K562 (cell line): ENCODE data around the gene FSTL4. TPM values are rescaled to one million over a fixed set of nuclear protein-coding genes. Genes with fewer than 3 reads are reported as not detected.

ENCODE experiments used
- ATAC-seq: fragments of 200-7000 bp; cut with Tn5 transposase; 3 replicates; pipeline ENCODE4 v1.9.1; 2020; ENCODE audit warnings: moderate library complexity
- BruUV-seq: library from RNA; stranded (reverse); fragments of 400-500 nt; replicated peaks from 2 replicates; lab custom pipeline; 2021; lab: Mats Ljungman, UMichigan
- CTCF ChIA-PET: fragments of 300-600 bp; formaldehyde crosslinking; extraction: SDS; loops from one replicate; lab custom pipeline; 2021; ENCODE audit warnings: low intra/inter-chr PET ratio; lab: Yijun Ruan, JAX
- POLR2A ChIA-PET: fragments of 300-600, 350-650 bp; sonication (Branson Sonifier 250); formaldehyde crosslinking; extraction: SDS; loops from one replicate; lab custom pipeline; 2021; ENCODE audit warnings: antibody characterized with exemption, inconsistent platforms; lab: Yijun Ruan, JAX
- DNase-seq, 4 experiments: peaks; one replicate each; pipeline versions ENCODE4 v3.0.0 to v3.0.0-alpha.2; 2011 to 2018; ENCODE audit warnings: low spot score in 3 of 4, mixed read lengths in 3 of 4; ENCODE audit errors: extremely low read depth in 1 of 4
- FAIRE-seq: peaks from 2 replicates; lab custom pipeline; 2011; peaks lifted over from hg19 to GRCh38; lab: Jason Lieb, UNC
- H2AFZ ChIP-seq: 2 replicates; pipeline ENCODE4 v1.6.0; 2011; ENCODE audit warnings: low read depth, low read length, control low read depth, inconsistent platforms
- H3K27ac ChIP-seq: fragments of 200-600 bp; 3 replicates; pipeline ENCODE4 v1.8.0; 2011; ENCODE audit warnings: low read depth, mild to moderate bottlenecking, control low read depth, inconsistent platforms, low read length, moderate library complexity, mixed read lengths; ENCODE audit errors: extremely low read depth
- H3K27me3 ChIP-seq, 2 experiments: fragments of 300-600 bp in 1 of 2; 2 replicates in 1 of 2; 3 replicates in 1 of 2; pipeline versions ENCODE4 v1.6.0 to v1.8.0; 2011; ENCODE audit warnings: inconsistent platforms in 2 of 2, low read length in 2 of 2, mild to moderate bottlenecking in 1 of 2, mixed read lengths in 1 of 2, moderate library complexity in 1 of 2; ENCODE audit not compliant: control insufficient read depth in 2 of 2, insufficient read depth in 2 of 2
- H3K36me3 ChIP-seq: fragments of 300-600 bp; 3 replicates; pipeline ENCODE4 v1.8.0; 2011; ENCODE audit warnings: mild to moderate bottlenecking, low read length, inconsistent platforms; ENCODE audit not compliant: control insufficient read depth, insufficient read depth
- H3K4me1 ChIP-seq, 2 experiments: fragments of 200-600 bp in 1 of 2; replicated peaks in 1 of 2; 2 replicates in 1 of 2; 3 replicates in 1 of 2; pipeline versions ENCODE4 v1.5.1 to v1.8.0; 2011; ENCODE audit warnings: inconsistent platforms in 2 of 2, low read length in 2 of 2, mild to moderate bottlenecking in 1 of 2, mixed read lengths in 1 of 2, moderate library complexity in 1 of 2; ENCODE audit not compliant: control insufficient read depth in 2 of 2, insufficient read depth in 2 of 2
- H3K4me2 ChIP-seq: 2 replicates; pipeline ENCODE4 v1.6.1; 2011; ENCODE audit warnings: low read length, control low read depth, inconsistent platforms, mixed read lengths; ENCODE audit not compliant: insufficient read depth
- H3K4me3 ChIP-seq: fragments of 200-600 bp; sonication (generic), shearing (Covaris generic); 2 replicates; pipeline ENCODE4 v1.5.1; 2016; ENCODE audit warnings: control low read depth, inconsistent platforms
- H3K79me2 ChIP-seq: fragments of 200-600 bp; 3 replicates; pipeline ENCODE4 v1.8.0; 2011; ENCODE audit warnings: low read length, inconsistent platforms; ENCODE audit not compliant: control insufficient read depth, insufficient read depth
- H3K9ac ChIP-seq, 2 experiments: 2 replicates each; pipeline versions ENCODE4 v1.6.0 to v1.6.1; 2011; ENCODE audit warnings: low read depth in 2 of 2, low read length in 2 of 2, control low read depth in 1 of 2, inconsistent platforms in 1 of 2, mild to moderate bottlenecking in 1 of 2, mixed read lengths in 1 of 2; ENCODE audit not compliant: insufficient read depth in 1 of 2
- H3K9me1 ChIP-seq: one replicate; pipeline ENCODE4 v1.6.0; 2011; ENCODE audit warnings: inconsistent platforms, mild to moderate bottlenecking, low read length, moderate library complexity; ENCODE audit not compliant: control insufficient read depth, insufficient read depth
- H3K9me3 ChIP-seq: replicated peaks from 2 replicates; pipeline ENCODE4 v1.5.1; 2011; ENCODE audit warnings: low read depth, low read length, inconsistent platforms; ENCODE audit not compliant: control insufficient read depth, insufficient read depth
- H4K20me1 ChIP-seq: replicated peaks from 2 replicates; pipeline ENCODE4 v1.6.1; 2011; ENCODE audit warnings: low read length, inconsistent platforms, mixed read lengths; ENCODE audit not compliant: control insufficient read depth, insufficient read depth
- ATF7 ChIP-seq: fragments of 450-650 bp; IDR thresholded peaks from 2 replicates; pipeline ENCODE4 v1.7.1; 2014; ENCODE audit warnings: mild to moderate bottlenecking, moderate library complexity
- CREM ChIP-seq: IDR thresholded peaks from 2 replicates; pipeline ENCODE4 v1.6.1; 2014; ENCODE audit warnings: antibody characterized with exemption, low read depth
- RAD21 ChIP-seq, 2 experiments: fragments of 250-450 bp in 1 of 2; fragments of 450-650 bp in 1 of 2; sonication (Bioruptor Pico) in 1 of 2; formaldehyde crosslinking in 1 of 2; IDR thresholded peaks in 1 of 2; conservative IDR thresholded peaks in 1 of 2; 2 replicates each; pipeline versions ENCODE4 v1.4.0 to v1.8.0; 2020 to 2022; ENCODE audit warnings: mild to moderate bottlenecking in 2 of 2, moderate library complexity in 1 of 2
- SLC30A9 ChIP-seq: fragments of 250-450 bp; sonication (Bioruptor Pico); IDR thresholded peaks from 2 replicates; pipeline ENCODE4 v1.8.0; 2022; ENCODE audit warnings: mild to moderate bottlenecking, moderate library complexity
- WGBS: fragments of 100-300 bp; shearing (Covaris generic); methylation state at CpG from one replicate; pipeline ENCODE4 v1.1.6; 2016; ENCODE audit warnings: low coverage, mixed read lengths; ENCODE audit not compliant: insufficient coverage; ENCODE audit errors: missing lambda C conversion rate; 5-methylcytosine and 5-hydroxymethylcytosine counted together
- in situ Hi-C: fragments of 300-500 bp; cut with MboI; formaldehyde crosslinking; loops from 4 replicates; pipeline ENCODE4 v1.15.0; 2018; ENCODE audit warnings: inconsistent platforms, mixed read lengths
- intact Hi-C: fragments of 100-400 bp; cut with micrococcal nuclease; formaldehyde crosslinking; loops from 2 replicates; pipeline ENCODE4 v1.14.2; 2022
- polyA plus RNA-seq, 8 experiments: library from polyadenylated mRNA; depleted of rRNA in 4 of 8; stranded (reverse) in 5 of 8; unstranded in 3 of 8; fragments of >200 nt; fragmentation: Nextera tagmentation in 2 of 8; fragmentation: Illumina TruSeq in 1 of 8; extraction: Ambion mirVana in 2 of 8; extraction: Trizol in 1 of 8; gene quantifications; 2 replicates each; pipeline versions ENCODE4 v1.2.1 to v1.2.3, GENCODE V29; 2011 to 2014; ENCODE audit warnings: inconsistent platforms in 1 of 8, missing spikeins in 1 of 8
- total RNA-seq, 7 experiments: library from RNA; depleted of rRNA in 6 of 7; stranded (reverse); fragments of >200 nt in 6 of 7; fragmentation: Illumina TruSeq in 2 of 7; extraction: Trizol in 2 of 7; gene quantifications; 2 replicates each; pipeline versions ENCODE4 v1.2.1 to v1.2.3, GENCODE V29; 2011 to 2021; ENCODE audit warnings: low replicate concordance in 1 of 7
- TF ChIP-seq, protein P1 (sequence below), 3 experiments: IDR thresholded peaks in 2 of 3; conservative IDR thresholded peaks in 1 of 3; 2 replicates each; pipeline ENCODE4 v1.5.1; 2011 to 2012; ENCODE audit warnings: low read length in 3 of 3, mild to moderate bottlenecking in 3 of 3, control low read depth in 2 of 3, improper control_type of control experiment in 1 of 3, inconsistent platforms in 1 of 3, low read depth in 1 of 3, mixed read lengths in 1 of 3, moderate library complexity in 1 of 3; ENCODE audit not compliant: insufficient read depth in 2 of 3
- TF ChIP-seq, protein P2 (sequence below), 2 experiments: fragments of 450-650 bp in 1 of 2; sonication (generic) in 1 of 2; formaldehyde crosslinking in 1 of 2; IDR thresholded peaks in 1 of 2; conservative IDR thresholded peaks in 1 of 2; 2 replicates each; pipeline versions ENCODE4 v1.6.1 to v1.8.1; 2016 to 2023; ENCODE audit warnings: mild to moderate bottlenecking in 2 of 2, moderate library complexity in 2 of 2, inconsistent platforms in 1 of 2, missing genetic modification reagents in 1 of 2
- TF ChIP-seq, protein P3 (sequence below): fragments of 450-650 bp; formaldehyde crosslinking; IDR thresholded peaks from 2 replicates; pipeline ENCODE4 v1.4.0; 2020; ENCODE audit warnings: mild to moderate bottlenecking
- TF ChIP-seq, protein P4 (sequence below), 2 experiments: fragments of 450-650 bp; formaldehyde crosslinking in 1 of 2; IDR thresholded peaks; 2 replicates each; pipeline versions ENCODE4 v1.4.0 to v1.6.1; 2014 to 2020; ENCODE audit warnings: mild to moderate bottlenecking in 2 of 2, borderline replicate concordance in 1 of 2, low read depth in 1 of 2

Gene FSTL4
- total and polyA plus RNA-seq, 9 of the 15 experiments (the other 6 are each of a cell fraction or from before 2014, with no cell fraction given) = 0.08 to 0.18 (median 0.10) TPM; not detected in 5

DNA sequence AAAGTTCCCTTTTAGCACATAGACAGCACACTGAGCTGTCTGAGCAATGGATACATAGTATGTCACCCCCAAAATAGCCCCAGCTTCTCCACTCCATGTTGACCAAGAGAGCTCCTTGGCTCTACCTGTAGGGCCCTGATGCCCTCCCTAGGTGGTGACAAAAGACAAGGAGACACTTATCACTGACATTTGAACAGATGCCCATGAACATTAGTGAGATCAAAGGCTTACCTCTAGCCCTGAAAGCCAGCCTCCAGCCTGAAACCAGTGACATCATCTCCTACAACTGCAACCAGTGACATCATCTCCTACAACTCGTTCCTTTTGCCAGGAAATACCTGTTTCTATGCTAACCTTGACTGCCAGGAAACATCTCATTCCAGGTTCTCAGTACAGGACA lies 122.7 kb downstream of the FSTL4 start:
- H3K9ac ChIP-seq = no peak overlapping the region
- 0% methylated on average over 1 of the region's 1 CpG for WGBS
- no peak for FAIRE-seq
- H3K9me1 ChIP-seq = peaks cover 2% of the 10 kb centered on the region
- no TSS peak for BruUV-seq
- no peaks in the 10 kb centered on the region for H3K79me2 ChIP-seq
- ATAC-seq = peak; percentile 74
- no peak overlapping the region for H2AFZ ChIP-seq
- H3K27me3 ChIP-seq = peaks cover 18 to 34% of the 10 kb centered on the region in 2 experiments; a peak in 4 of 5 replicates
- no peaks in the 10 kb centered on the region for H4K20me1 ChIP-seq
- H3K4me1 ChIP-seq = no peaks in the 10 kb centered on the region
- CTCF ChIA-PET = interaction anchor here (0.7 kb wide), 1 partner anchor 647 kb away, joined by 3 read pairs; no protein-coding TSS in a partner anchor
- in situ Hi-C loops = no loop called here
- no peaks in the 10 kb centered on the region for H3K9me3 ChIP-seq
- no peaks in the 10 kb centered on the region for H3K36me3 ChIP-seq
- POLR2A ChIA-PET = no interaction called here
- intact Hi-C loops = loop anchor here (10.0 kb wide), 1 partner anchor 455 kb away; no protein-coding TSS in a partner anchor
- H3K27ac ChIP-seq = no peak overlapping the region
- no peak overlapping the region for H3K4me2 ChIP-seq
- no peak overlapping the region for H3K4me3 ChIP-seq
- peak in 2 of 4 experiments; percentile 14 to 15 for DNase-seq
- TF ChIP-seq, protein P1, sequence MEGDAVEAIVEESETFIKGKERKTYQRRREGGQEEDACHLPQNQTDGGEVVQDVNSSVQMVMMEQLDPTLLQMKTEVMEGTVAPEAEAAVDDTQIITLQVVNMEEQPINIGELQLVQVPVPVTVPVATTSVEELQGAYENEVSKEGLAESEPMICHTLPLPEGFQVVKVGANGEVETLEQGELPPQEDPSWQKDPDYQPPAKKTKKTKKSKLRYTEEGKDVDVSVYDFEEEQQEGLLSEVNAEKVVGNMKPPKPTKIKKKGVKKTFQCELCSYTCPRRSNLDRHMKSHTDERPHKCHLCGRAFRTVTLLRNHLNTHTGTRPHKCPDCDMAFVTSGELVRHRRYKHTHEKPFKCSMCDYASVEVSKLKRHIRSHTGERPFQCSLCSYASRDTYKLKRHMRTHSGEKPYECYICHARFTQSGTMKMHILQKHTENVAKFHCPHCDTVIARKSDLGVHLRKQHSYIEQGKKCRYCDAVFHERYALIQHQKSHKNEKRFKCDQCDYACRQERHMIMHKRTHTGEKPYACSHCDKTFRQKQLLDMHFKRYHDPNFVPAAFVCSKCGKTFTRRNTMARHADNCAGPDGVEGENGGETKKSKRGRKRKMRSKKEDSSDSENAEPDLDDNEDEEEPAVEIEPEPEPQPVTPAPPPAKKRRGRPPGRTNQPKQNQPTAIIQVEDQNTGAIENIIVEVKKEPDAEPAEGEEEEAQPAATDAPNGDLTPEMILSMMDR (IDR thresholded peaks at IDR 0.05 in 2 of 3, conservative IDR thresholded peaks at IDR 0.05 in 1 of 3; ENCODE audit: insufficient read depth in 2 of 3, low read depth in 1 of 3, low read length in 3 of 3) = peak; percentile 37 to 52 (median 42); a peak in 5 of 6 replicates
- TF ChIP-seq, protein P2, sequence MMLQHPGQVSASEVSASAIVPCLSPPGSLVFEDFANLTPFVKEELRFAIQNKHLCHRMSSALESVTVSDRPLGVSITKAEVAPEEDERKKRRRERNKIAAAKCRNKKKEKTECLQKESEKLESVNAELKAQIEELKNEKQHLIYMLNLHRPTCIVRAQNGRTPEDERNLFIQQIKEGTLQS (IDR thresholded peaks at IDR 0.05) = peak; percentile 76
- TF ChIP-seq, protein P2 (CRISPR knock-in tag; conservative IDR thresholded peaks at IDR 0.05) = no peak
- TF ChIP-seq, protein P3, sequence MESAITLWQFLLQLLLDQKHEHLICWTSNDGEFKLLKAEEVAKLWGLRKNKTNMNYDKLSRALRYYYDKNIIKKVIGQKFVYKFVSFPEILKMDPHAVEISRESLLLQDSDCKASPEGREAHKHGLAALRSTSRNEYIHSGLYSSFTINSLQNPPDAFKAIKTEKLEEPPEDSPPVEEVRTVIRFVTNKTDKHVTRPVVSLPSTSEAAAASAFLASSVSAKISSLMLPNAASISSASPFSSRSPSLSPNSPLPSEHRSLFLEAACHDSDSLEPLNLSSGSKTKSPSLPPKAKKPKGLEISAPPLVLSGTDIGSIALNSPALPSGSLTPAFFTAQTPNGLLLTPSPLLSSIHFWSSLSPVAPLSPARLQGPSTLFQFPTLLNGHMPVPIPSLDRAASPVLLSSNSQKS = no peak
- peak; percentile 64 for TF ChIP-seq ATF7
- TF ChIP-seq CREM = 0 out of 2 replicates have a peak, but pooled peaks have one; percentile 44
- TF ChIP-seq RAD21 (CRISPR knock-in tag; conservative IDR thresholded peaks at IDR 0.05 in 1 of 2, IDR thresholded peaks at IDR 0.05 in 1 of 2) = peak in 1 of 2 experiments; percentile 55; a peak in 2 of 4 replicates
- TF ChIP-seq SLC30A9 (CRISPR knock-in tag) = no peak
- TF ChIP-seq, protein P4, sequence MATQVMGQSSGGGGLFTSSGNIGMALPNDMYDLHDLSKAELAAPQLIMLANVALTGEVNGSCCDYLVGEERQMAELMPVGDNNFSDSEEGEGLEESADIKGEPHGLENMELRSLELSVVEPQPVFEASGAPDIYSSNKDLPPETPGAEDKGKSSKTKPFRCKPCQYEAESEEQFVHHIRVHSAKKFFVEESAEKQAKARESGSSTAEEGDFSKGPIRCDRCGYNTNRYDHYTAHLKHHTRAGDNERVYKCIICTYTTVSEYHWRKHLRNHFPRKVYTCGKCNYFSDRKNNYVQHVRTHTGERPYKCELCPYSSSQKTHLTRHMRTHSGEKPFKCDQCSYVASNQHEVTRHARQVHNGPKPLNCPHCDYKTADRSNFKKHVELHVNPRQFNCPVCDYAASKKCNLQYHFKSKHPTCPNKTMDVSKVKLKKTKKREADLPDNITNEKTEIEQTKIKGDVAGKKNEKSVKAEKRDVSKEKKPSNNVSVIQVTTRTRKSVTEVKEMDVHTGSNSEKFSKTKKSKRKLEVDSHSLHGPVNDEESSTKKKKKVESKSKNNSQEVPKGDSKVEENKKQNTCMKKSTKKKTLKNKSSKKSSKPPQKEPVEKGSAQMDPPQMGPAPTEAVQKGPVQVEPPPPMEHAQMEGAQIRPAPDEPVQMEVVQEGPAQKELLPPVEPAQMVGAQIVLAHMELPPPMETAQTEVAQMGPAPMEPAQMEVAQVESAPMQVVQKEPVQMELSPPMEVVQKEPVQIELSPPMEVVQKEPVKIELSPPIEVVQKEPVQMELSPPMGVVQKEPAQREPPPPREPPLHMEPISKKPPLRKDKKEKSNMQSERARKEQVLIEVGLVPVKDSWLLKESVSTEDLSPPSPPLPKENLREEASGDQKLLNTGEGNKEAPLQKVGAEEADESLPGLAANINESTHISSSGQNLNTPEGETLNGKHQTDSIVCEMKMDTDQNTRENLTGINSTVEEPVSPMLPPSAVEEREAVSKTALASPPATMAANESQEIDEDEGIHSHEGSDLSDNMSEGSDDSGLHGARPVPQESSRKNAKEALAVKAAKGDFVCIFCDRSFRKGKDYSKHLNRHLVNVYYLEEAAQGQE (IDR thresholded peaks at IDR 0.05; ENCODE audit: borderline replicate concordance) = peak; percentile 35
- TF ChIP-seq, protein P4 (CRISPR knock-in tag; IDR thresholded peaks at IDR 0.05; ENCODE audit: low read depth) = no peak
